ENCODE data around the gene ASPRV1. TPM values are rescaled to one million over a fixed set of nuclear protein-coding genes. Genes with fewer than 3 reads are reported as not detected.
"Not testable (repeated sequence)": the region's sequence is repeated elsewhere in the genome, so short reads cannot be mapped to it uniquely, and the experiment has no call there.

ASPRV1 gene
- total RNA-seq, 1 donor from 2014 or later: 2.2 TPM

- DNase-seq (ENCODE audit: low spot score): no peak
These were observed 1.7 kb upstream of the ASPRV1 start for GRCh38 chr2:69962986-69963730.

GRCh38 chr2:69960821-69961220, 610 bp downstream of the ASPRV1 start:
- no peak for DNase-seq (ENCODE audit: low spot score)

GRCh38 chr2:69959425-69959824, 2.0 kb downstream of the ASPRV1 start:
- no peak for DNase-seq (ENCODE audit: low spot score)

GRCh38 chr2:69958480-69958879, 3.0 kb downstream of the ASPRV1 start:
- DNase-seq (ENCODE audit: low spot score): no peak

GRCh38 chr2:69957965-69958364, 3.5 kb downstream of the ASPRV1 start:
- DNase-seq (ENCODE audit: low spot score): no peak

- no peak for DNase-seq (ENCODE audit: low spot score)
These were observed 4.9 kb downstream of the ASPRV1 start for GRCh38 chr2:69956475-69956979.

GRCh38 chr2:69955029-69955428, 6.4 kb downstream of the ASPRV1 start:
- no peak for DNase-seq (ENCODE audit: low spot score)

GRCh38 chr2:69954084-69954483, 7.3 kb downstream of the ASPRV1 start:
- DNase-seq (ENCODE audit: low spot score): no peak

GRCh38 chr2:69952336-69953115, 8.9 kb downstream of the ASPRV1 start:
- no peak for DNase-seq (ENCODE audit: low spot score)

GRCh38 chr2:69950671-69951070, 10.8 kb downstream of the ASPRV1 start:
- DNase-seq (ENCODE audit: low spot score): not testable (repeated sequence)

- DNase-seq (ENCODE audit: low spot score): no peak
These were observed 11.2 kb downstream of the ASPRV1 start for GRCh38 chr2:69950241-69950640.

- no peak for DNase-seq (ENCODE audit: low spot score)
These were observed 12.3 kb downstream of the ASPRV1 start for GRCh38 chr2:69948963-69949645.

- DNase-seq (ENCODE audit: low spot score): peak; percentile 31
These were observed 13.1 kb downstream of the ASPRV1 start for GRCh38 chr2:69948032-69948962.

GRCh38 chr2:69947325-69947931, 14.0 kb downstream of the ASPRV1 start:
- no peak for DNase-seq (ENCODE audit: low spot score)

- DNase-seq (ENCODE audit: low spot score): no peak
These were observed 14.8 kb downstream of the ASPRV1 start for GRCh38 chr2:69946351-69947324.

GRCh38 chr2:69945941-69946340, 15.5 kb downstream of the ASPRV1 start:
- DNase-seq (ENCODE audit: low spot score): no peak

GRCh38 chr2:69945441-69945840, 16.0 kb downstream of the ASPRV1 start:
- DNase-seq (ENCODE audit: low spot score): no peak

- DNase-seq (ENCODE audit: low spot score): no peak
These were observed 16.7 kb downstream of the ASPRV1 start for GRCh38 chr2:69944756-69945155.

GRCh38 chr2:69943843-69944525, 17.4 kb downstream of the ASPRV1 start:
- DNase-seq (ENCODE audit: low spot score): no peak
